HepG2 (cell line): ENCODE data around the gene MYO15A. TPM values are rescaled to one million over a fixed set of nuclear protein-coding genes. Genes with fewer than 3 reads are reported as not detected.

ENCODE experiments used
- CREM ChIP-seq, 2 experiments: sonication (generic) in 1 of 2; formaldehyde crosslinking in 1 of 2; IDR thresholded peaks; 2 replicates each; pipeline versions ENCODE4 v1.4.0 to v1.6.1; 2016 to 2020; ENCODE audit warnings: antibody characterized with exemption in 1 of 2, mild to moderate bottlenecking in 1 of 2, missing genetic modification reagents in 1 of 2
- ELF4 ChIP-seq: sonication (generic); formaldehyde crosslinking; IDR thresholded peaks from 2 replicates; pipeline ENCODE4 v1.5.0; 2020; ENCODE audit warnings: missing genetic modification reagents, mild to moderate bottlenecking, moderate library complexity, borderline replicate concordance
- HMG20B ChIP-seq: conservative IDR thresholded peaks from 2 replicates; pipeline ENCODE4 v1.6.1; 2016; ENCODE audit warnings: missing genetic modification reagents, missing compliant biosample characterization
- JUN ChIP-seq: sonication (generic); formaldehyde crosslinking; IDR thresholded peaks from 2 replicates; pipeline ENCODE4 v1.4.0; 2020; ENCODE audit warnings: mild to moderate bottlenecking, missing genetic modification reagents
- KDM5A ChIP-seq: fragments of 200-600 bp; sonication (generic); IDR thresholded peaks from 2 replicates; pipeline ENCODE4 v1.7.0; 2018; ENCODE audit warnings: antibody characterized with exemption, mild to moderate bottlenecking, low read length, borderline replicate concordance
- MTA1 ChIP-seq: sonication (generic); formaldehyde crosslinking; IDR thresholded peaks from 2 replicates; pipeline ENCODE4 v1.4.0; 2020; ENCODE audit warnings: missing genetic modification reagents, mild to moderate bottlenecking, borderline replicate concordance
- ONECUT2 ChIP-seq: sonication (generic); formaldehyde crosslinking; IDR thresholded peaks from 2 replicates; pipeline ENCODE4 v1.4.0; 2020; ENCODE audit warnings: missing genetic modification reagents
- RAD21 ChIP-seq: fragments of 450-650 bp; formaldehyde crosslinking; IDR thresholded peaks from 2 replicates; pipeline ENCODE4 v1.5.0; 2020; ENCODE audit warnings: mild to moderate bottlenecking
- RBFOX2 ChIP-seq: fragments of 200-400 bp; formaldehyde crosslinking; IDR thresholded peaks from 2 replicates; pipeline ENCODE4 v1.6.1; 2017; ENCODE audit warnings: low read depth, mild to moderate bottlenecking, low read length
- SP2 ChIP-seq: sonication (generic); formaldehyde crosslinking; IDR thresholded peaks from 2 replicates; pipeline ENCODE4 v1.5.1; 2020; ENCODE audit warnings: mild to moderate bottlenecking, missing genetic modification reagents
- TGIF2 ChIP-seq: IDR thresholded peaks from 2 replicates; pipeline ENCODE4 v1.6.1; 2016; ENCODE audit warnings: control low read depth, missing compliant biosample characterization
- ZFP90 ChIP-seq: sonication (generic); formaldehyde crosslinking; IDR thresholded peaks from 2 replicates; pipeline ENCODE4 v1.8.0; 2022; ENCODE audit warnings: missing genetic modification reagents, mild to moderate bottlenecking, inconsistent platforms, borderline replicate concordance
- ZNF281 ChIP-seq: sonication (generic); formaldehyde crosslinking; IDR thresholded peaks from 2 replicates; pipeline ENCODE4 v1.4.0; 2020; ENCODE audit warnings: missing genetic modification reagents, borderline replicate concordance
- ZNF543 ChIP-seq: sonication (generic); formaldehyde crosslinking; IDR thresholded peaks from 2 replicates; pipeline ENCODE4 v1.4.0; 2020; ENCODE audit warnings: mild to moderate bottlenecking, missing genetic modification reagents
- ZNF574 ChIP-seq: sonication (generic); formaldehyde crosslinking; IDR thresholded peaks from 2 replicates; pipeline ENCODE4 v1.4.0; 2020; ENCODE audit warnings: missing genetic modification reagents
- ZNF83 ChIP-seq: sonication (generic); formaldehyde crosslinking; IDR thresholded peaks from 2 replicates; pipeline ENCODE4 v1.4.0; 2020; ENCODE audit warnings: missing genetic modification reagents, mild to moderate bottlenecking, borderline replicate concordance
- polyA plus RNA-seq, 8 experiments: library from polyadenylated mRNA; depleted of rRNA in 3 of 8; stranded (reverse) in 7 of 8; unstranded in 1 of 8; fragments of >200 nt; fragmentation: Illumina TruSeq in 4 of 8; extraction: Trizol in 4 of 8; gene quantifications; 2 replicates each; pipeline versions ENCODE4 v1.2.1 to v1.2.3, GENCODE V29; 2011 to 2016; ENCODE audit warnings: low read depth in 4 of 8, missing spikeins in 1 of 8, mixed read lengths in 1 of 8; ENCODE audit not compliant: insufficient read depth in 1 of 8
- total RNA-seq, 5 experiments: library from RNA; depleted of rRNA; stranded (reverse); fragments of >200 nt; fragmentation: Illumina TruSeq; extraction: Trizol; gene quantifications; 2 replicates each; pipeline ENCODE4 v1.2.3, GENCODE V29; 2016; ENCODE audit warnings: low read depth in 1 of 5
- TF ChIP-seq, protein P1 (sequence below): sonication (generic); formaldehyde crosslinking; IDR thresholded peaks from 2 replicates; pipeline ENCODE4 v1.9.0; 2022; ENCODE audit warnings: missing genetic modification reagents, mild to moderate bottlenecking, borderline replicate concordance
- TF ChIP-seq, protein P2 (sequence below): IDR thresholded peaks from 2 replicates; pipeline ENCODE4 v1.6.1; 2016; ENCODE audit warnings: mild to moderate bottlenecking

Gene MYO15A
- total and polyA plus RNA-seq, 2 of the 13 experiments (the other 11 are each of a cell fraction or from before 2014, with no cell fraction given), result 0.07 to 0.20 TPM

GRCh38 chr17:18183334-18184142 is 75.0 kb downstream of the MYO15A start, which contains the start of gene ALKBH5 (continued):
- TF ChIP-seq, protein P1, sequence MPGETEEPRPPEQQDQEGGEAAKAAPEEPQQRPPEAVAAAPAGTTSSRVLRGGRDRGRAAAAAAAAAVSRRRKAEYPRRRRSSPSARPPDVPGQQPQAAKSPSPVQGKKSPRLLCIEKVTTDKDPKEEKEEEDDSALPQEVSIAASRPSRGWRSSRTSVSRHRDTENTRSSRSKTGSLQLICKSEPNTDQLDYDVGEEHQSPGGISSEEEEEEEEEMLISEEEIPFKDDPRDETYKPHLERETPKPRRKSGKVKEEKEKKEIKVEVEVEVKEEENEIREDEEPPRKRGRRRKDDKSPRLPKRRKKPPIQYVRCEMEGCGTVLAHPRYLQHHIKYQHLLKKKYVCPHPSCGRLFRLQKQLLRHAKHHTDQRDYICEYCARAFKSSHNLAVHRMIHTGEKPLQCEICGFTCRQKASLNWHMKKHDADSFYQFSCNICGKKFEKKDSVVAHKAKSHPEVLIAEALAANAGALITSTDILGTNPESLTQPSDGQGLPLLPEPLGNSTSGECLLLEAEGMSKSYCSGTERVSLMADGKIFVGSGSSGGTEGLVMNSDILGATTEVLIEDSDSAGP (CRISPR knock-in tag), result peak; percentile 96
- TF ChIP-seq, protein P2, sequence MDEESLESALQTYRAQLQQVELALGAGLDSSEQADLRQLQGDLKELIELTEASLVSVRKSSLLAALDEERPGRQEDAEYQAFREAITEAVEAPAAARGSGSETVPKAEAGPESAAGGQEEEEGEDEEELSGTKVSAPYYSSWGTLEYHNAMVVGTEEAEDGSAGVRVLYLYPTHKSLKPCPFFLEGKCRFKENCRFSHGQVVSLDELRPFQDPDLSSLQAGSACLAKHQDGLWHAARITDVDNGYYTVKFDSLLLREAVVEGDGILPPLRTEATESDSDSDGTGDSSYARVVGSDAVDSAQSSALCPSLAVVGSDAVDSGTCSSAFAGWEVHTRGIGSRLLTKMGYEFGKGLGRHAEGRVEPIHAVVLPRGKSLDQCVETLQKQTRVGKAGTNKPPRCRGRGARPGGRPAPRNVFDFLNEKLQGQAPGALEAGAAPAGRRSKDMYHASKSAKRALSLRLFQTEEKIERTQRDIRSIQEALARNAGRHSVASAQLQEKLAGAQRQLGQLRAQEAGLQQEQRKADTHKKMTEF (CRISPR knock-in tag), result peak; percentile 55; the same call in 1 of the 2 replicates
- TF ChIP-seq JUN (0 out of 2 replicates have a peak, but pooled peaks have one; percentile 16), MTA1 (CRISPR knock-in tag) (peak; percentile 78; the same call in 1 of the 2 replicates), ZNF574 (CRISPR knock-in tag) (peak; percentile 67), HMG20B (CRISPR knock-in tag) (peak; percentile 32; the same call in 1 of the 2 replicates), RBFOX2 (peak; percentile 85), KDM5A (peak; percentile 14; the same call in 1 of the 2 replicates), ELF4 (CRISPR knock-in tag) (no peak), ZNF281 (CRISPR knock-in tag) (peak; percentile 99), TGIF2 (CRISPR knock-in tag) (peak; percentile 50; the same call in 1 of the 2 replicates), ZNF543 (CRISPR knock-in tag) (peak; percentile 72), SP2 (CRISPR knock-in tag) (peak; percentile 100), ZFP90 (peak; percentile 70; the same call in 1 of the 2 replicates), ONECUT2 (CRISPR knock-in tag) (no peak), RAD21 (CRISPR knock-in tag) (peak; percentile 46), CREM (IDR thresholded peaks at IDR 0.05) (peak; percentile 85), CREM (CRISPR knock-in tag; IDR thresholded peaks at IDR 0.05) (no peak), ZNF83 (CRISPR knock-in tag) (0 out of 2 replicates have a peak, but pooled peaks have one; percentile 78)
